Testis (tissue), 3 donors: Measurements from ENCODE around the gene LGALS7B. TPM values are rescaled to one million over a fixed set of nuclear protein-coding genes. Genes with fewer than 3 reads are reported as not detected.
"Not testable (repeated sequence)": the region's sequence is repeated elsewhere in the genome, so short reads cannot be mapped to it uniquely, and the experiment has no call there.

Experiments used
- DNase-seq: peaks from one replicate; pipeline ENCODE4 v3.0.0-alpha.2; 2019
- H3K27ac ChIP-seq, 2 donors: fragments of 200-600 bp; sonication (generic); one replicate each; pipeline ENCODE4 v1.5.1; 2019
- H3K27me3 ChIP-seq: fragments of 200-600 bp; sonication (generic); one replicate; pipeline ENCODE4 v1.5.1; 2019
- H3K36me3 ChIP-seq: fragments of 200-600 bp; sonication (generic); one replicate; pipeline ENCODE4 v1.5.1; 2017; ENCODE audit warnings: low read depth; ENCODE audit errors: missing control alignments
- H3K4me1 ChIP-seq: fragments of 200-600 bp; sonication (generic); one replicate; pipeline ENCODE4 v1.5.1; 2019
- H3K4me3 ChIP-seq, 2 donors: fragments of 200-600 bp; sonication (generic); one replicate each; pipeline ENCODE4 v1.5.1; 2017 to 2019
- H3K9me3 ChIP-seq: fragments of 200-600 bp; sonication (generic); one replicate; pipeline ENCODE4 v1.5.1; 2017
- POLR2A ChIP-seq: fragments of 450-650 bp; IDR thresholded peaks from one replicate; pipeline ENCODE4 v1.6.1; 2017; ENCODE audit warnings: antibody characterized with exemption, mild to moderate bottlenecking, moderate library complexity
- WGBS, 2 donors: methylation state at CpG; one replicate each; pipeline ENCODE4 v1.1.5; 2018; 5-methylcytosine and 5-hydroxymethylcytosine counted together
- intact Hi-C: fragments of 100-400 bp; cut with DNase I; formaldehyde crosslinking; loops from one replicate; pipeline ENCODE4 v1.15.1; 2023; ENCODE audit warnings: low total_unique reads
- polyA plus RNA-seq: library from polyadenylated mRNA; stranded (reverse); fragments of 350-450 nt; fragmentation: Illumina TruSeq; extraction: RNeasy Lipid Tissue Mini Kit (QIAGEN cat#74804); gene quantifications from one replicate; pipeline ENCODE4 v1.2.3, GENCODE V29; 2014; ENCODE audit warnings: low read depth, low replicate concordance; ENCODE audit not compliant: insufficient read depth
- total RNA-seq, 2 donors: library from RNA; depleted of rRNA; stranded (reverse); fragments of >200 nt; gene quantifications; one replicate each; pipeline ENCODE4 v1.2.3, GENCODE V29; 2016
- TF ChIP-seq, protein P1 (sequence below), 3 experiments: fragments of 450-650 bp in 2 of 3; fragments of 200-600 bp in 1 of 3; sonication (generic) in 1 of 3; IDR thresholded peaks; one replicate each; pipeline ENCODE4 v1.5.1; 2016 to 2019; ENCODE audit warnings: antibody characterized with exemption in 3 of 3, mild to moderate bottlenecking in 2 of 3, moderate library complexity in 1 of 3

LGALS7B gene
- total and polyA plus RNA-seq, 3 donors from 2014 or later: 2.3 to 8.1 TPM; not detected in 1

DNA sequence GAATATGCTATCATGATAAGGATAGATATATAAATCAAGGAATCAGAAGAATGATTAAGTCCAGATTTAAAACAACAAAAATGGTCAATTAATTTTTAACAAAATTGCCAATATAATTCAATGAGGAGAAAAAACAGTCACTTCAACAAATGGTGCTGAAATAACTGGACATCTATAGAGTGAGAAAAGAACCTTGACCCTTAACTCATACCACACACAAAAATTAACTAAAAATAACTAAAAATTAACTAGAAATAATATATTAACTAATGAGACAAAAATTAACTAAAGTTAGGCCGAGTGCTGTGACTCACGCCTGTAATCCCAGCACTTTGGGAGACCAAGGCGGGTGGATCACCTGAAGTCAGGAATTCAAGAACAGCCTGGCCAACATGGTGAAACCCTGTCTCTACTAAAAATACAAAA lies 25.2 kb upstream of the LGALS7B start:
- no peaks in the 10 kb centered on the region for H3K9me3 ChIP-seq
- peaks cover 4% of the 10 kb centered on the region for H3K4me1 ChIP-seq
- H3K4me3 ChIP-seq: no peak overlapping the region
- H3K27ac ChIP-seq: no peak overlapping the region
- TF ChIP-seq, protein P1, sequence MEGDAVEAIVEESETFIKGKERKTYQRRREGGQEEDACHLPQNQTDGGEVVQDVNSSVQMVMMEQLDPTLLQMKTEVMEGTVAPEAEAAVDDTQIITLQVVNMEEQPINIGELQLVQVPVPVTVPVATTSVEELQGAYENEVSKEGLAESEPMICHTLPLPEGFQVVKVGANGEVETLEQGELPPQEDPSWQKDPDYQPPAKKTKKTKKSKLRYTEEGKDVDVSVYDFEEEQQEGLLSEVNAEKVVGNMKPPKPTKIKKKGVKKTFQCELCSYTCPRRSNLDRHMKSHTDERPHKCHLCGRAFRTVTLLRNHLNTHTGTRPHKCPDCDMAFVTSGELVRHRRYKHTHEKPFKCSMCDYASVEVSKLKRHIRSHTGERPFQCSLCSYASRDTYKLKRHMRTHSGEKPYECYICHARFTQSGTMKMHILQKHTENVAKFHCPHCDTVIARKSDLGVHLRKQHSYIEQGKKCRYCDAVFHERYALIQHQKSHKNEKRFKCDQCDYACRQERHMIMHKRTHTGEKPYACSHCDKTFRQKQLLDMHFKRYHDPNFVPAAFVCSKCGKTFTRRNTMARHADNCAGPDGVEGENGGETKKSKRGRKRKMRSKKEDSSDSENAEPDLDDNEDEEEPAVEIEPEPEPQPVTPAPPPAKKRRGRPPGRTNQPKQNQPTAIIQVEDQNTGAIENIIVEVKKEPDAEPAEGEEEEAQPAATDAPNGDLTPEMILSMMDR (IDR thresholded peaks at IDR 0.05): no peak
- no peak for TF ChIP-seq POLR2A
- H3K36me3 ChIP-seq: no peaks in the 10 kb centered on the region
- WGBS, 2 donors: 92 to 93% methylated on average over 3 of the region's 3 CpGs
- H3K27me3 ChIP-seq: no peaks in the 10 kb centered on the region
- intact Hi-C loops: no loop called here
- no peak for DNase-seq

DNA sequence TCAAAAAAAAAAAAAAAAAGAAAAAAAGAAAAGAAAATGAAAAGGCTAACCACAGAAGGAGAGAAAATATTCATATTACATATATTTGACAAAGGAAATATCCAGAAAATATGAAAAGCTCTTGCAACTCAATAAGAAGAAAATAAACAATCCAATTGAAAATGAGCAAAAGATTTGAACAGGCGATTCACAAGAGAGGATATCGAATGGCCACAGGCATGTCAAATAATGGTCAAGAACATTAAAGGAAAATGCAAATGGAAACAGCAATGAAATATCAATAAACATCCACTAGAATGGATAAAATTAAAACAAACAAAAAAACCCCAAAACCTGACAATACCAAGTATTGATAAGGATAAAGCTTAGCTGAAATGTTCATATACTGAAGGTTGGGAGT lies 23.8 kb upstream of the LGALS7B start:
- Histone ChIP-seq H3K27ac (no peak overlapping the region), H3K4me3 (no peak overlapping the region), H3K9me3 (no peaks in the 10 kb centered on the region), H3K27me3 (no peaks in the 10 kb centered on the region), H3K4me1 (peaks cover 6% of the 10 kb centered on the region), H3K36me3 (no peaks in the 10 kb centered on the region)
- TF ChIP-seq, protein P1 (IDR thresholded peaks at IDR 0.05): no peak
- TF ChIP-seq POLR2A: no peak
- intact Hi-C loops: no loop called here
- DNase-seq: no peak
- WGBS, 2 donors: 95% methylated on average over 2 of the region's 2 CpGs

DNA sequence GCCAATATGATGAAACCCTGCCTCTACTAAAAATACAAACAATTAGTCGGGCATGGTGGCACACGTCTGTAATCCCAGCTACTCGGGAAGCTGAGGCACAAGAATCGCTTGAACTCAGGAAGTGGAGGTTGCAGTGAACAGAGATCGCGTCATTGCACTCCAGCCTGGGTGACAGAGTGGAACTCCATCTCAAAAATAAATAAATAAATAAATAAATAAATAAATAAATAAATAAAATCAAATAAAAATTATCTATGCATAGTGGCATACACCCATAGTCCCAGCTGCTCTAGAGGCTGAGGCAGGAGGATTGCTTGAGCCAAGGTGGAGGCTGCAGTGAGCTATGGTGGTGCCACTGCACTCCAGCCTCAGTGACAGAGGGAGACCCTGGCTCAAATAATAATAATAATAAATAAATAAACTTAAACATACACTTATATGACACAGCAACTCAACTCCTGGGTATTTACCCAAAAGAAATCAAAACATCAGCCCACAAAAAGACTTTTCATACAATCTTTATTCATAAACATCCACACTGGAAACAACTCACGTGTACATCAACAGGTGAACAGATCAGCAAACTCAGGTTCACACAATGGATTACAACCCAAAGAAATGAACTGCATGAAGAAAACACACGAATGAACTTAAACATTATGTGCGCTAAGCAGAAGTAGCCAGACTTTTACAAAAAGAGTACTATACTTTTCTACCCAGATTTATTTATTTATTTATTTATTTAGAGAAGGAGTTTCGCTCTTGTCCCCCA lies 22.5 kb upstream of the LGALS7B start:
- intact Hi-C loops: no loop called here
- H3K9me3 ChIP-seq: no peaks in the 10 kb centered on the region
- H3K36me3 ChIP-seq: no peaks in the 10 kb centered on the region
- TF ChIP-seq, protein P1 (IDR thresholded peaks at IDR 0.05): no peak
- TF ChIP-seq POLR2A: no peak
- peaks cover 6% of the 10 kb centered on the region for H3K4me1 ChIP-seq
- no peaks in the 10 kb centered on the region for H3K27me3 ChIP-seq
- DNase-seq: no peak
- no peak overlapping the region for H3K27ac ChIP-seq
- 89 to 95% methylated on average over 10 of the region's 10 CpGs for WGBS, 2 donors
- no peak overlapping the region for H3K4me3 ChIP-seq

DNA sequence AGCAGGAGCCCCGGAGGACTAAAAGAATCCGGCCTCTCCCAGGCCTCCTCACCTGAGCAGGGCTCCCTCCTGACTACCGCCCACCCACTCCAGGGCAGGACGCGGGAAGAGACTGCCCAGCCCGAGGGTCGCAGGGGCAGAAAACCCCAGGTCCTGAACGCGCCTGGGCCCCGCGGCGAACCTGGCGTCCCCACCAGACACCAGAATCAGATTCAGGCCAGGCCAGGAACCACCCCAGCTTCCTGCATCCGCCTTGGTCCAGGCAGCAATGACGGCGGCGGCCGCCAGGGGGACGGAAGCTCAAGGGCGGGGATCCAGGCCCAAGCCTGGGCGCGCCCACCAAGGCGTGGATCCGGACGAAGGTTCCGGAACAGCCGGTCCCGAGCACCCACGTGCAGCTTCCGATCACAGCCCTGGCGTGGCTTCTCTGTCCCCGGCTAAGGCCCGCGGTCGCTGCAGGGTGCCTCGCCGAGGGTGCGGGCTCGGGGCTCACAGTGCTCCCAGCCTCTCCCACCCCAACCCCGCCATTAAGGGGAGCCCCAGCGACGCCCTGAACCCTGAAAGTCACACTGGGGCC lies 19.3 kb upstream of the LGALS7B start:
- no peaks in the 10 kb centered on the region for H3K9me3 ChIP-seq
- H3K36me3 ChIP-seq: no peaks in the 10 kb centered on the region
- peak; percentile 92 for DNase-seq
- TF ChIP-seq, protein P1 (IDR thresholded peaks at IDR 0.05): peak; percentile 88 to 93 (median 92)
- no peak for TF ChIP-seq POLR2A
- peak overlapping the region in 1 of 2 donors; percentile 70 for H3K27ac ChIP-seq
- intact Hi-C loops: no loop called here
- H3K4me1 ChIP-seq: peaks cover 6% of the 10 kb centered on the region
- H3K4me3 ChIP-seq: peak overlapping the region; percentile 16 to 54
- 7 to 42% methylated on average over 7 to 36 of the region's 42 CpGs for WGBS, 2 donors
- H3K27me3 ChIP-seq: no peaks in the 10 kb centered on the region

DNA sequence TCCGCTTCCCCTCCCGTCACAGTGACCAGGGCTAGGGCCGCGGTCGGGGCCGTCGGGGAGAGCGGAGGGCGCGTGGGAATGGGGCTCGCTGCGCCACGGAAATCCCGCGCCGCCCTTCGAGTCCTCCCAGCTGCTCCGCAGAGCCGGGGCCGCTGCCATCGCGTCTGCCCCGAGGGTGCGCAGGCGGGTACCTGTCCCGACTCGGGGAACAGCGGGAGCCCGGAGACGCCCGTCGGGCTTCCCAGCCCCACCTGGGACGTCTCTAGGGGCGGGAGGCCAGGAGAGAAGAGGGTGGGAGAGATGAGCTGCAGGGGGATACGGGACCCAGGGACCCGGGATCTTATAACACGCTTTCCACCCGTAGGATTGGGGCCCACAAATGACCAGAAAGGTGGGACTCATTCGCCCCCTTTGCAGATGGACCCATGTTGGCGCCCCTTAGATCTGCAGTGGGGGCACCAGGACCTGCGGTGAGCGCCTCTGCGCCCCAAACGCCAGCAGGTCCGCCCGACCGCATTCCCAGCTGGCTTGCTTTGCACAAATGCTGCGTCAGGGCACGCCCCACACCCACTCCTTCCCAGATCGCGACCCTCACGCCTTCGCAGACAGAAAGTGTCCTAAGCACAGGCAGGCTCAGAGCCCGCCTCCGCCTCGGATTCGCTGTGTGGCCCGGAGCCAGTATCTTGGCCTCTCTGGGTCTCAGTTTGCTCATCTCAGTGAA lies 18.6 kb upstream of the LGALS7B start:
- DNase-seq, H3K9me3 ChIP-seq, H3K4me1 ChIP-seq, H3K27me3 ChIP-seq, intact Hi-C loops, H3K36me3 ChIP-seq: not testable (repeated sequence)
- 2% methylated on average over 18 of the region's 58 CpGs; no CpG with 5 or more reads in 1 of the 2 donors for WGBS, 2 donors
- Histone ChIP-seq H3K27ac (peak overlapping the region in 1 of 2 donors; percentile 70), H3K4me3 (peak overlapping the region; percentile 16 to 54)

DNA sequence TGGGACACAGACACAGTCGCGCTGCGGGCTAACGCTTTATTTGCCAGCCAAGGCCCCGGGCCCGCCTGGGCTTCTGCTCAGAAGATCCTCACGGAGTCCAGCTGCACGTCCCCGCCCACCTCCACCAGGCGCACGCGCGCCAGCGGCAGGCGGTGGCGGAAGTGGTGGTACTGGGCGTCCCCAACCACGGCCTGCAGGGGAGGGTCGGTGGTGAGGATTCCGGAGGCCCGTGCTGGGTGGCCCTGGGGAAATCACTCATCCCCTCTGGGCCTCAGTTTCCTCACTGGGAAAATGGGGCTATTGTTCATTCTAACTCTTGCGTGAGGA lies 18.1 kb upstream of the LGALS7B start:
- H3K36me3 ChIP-seq, intact Hi-C loops, H3K27ac ChIP-seq, H3K4me3 ChIP-seq, H3K27me3 ChIP-seq, H3K4me1 ChIP-seq, DNase-seq, H3K9me3 ChIP-seq: not testable (repeated sequence)
- WGBS, 2 donors: 30% methylated on average over 1 of the region's 22 CpGs; no CpG with 5 or more reads in 1 of the 2 donors

DNA sequence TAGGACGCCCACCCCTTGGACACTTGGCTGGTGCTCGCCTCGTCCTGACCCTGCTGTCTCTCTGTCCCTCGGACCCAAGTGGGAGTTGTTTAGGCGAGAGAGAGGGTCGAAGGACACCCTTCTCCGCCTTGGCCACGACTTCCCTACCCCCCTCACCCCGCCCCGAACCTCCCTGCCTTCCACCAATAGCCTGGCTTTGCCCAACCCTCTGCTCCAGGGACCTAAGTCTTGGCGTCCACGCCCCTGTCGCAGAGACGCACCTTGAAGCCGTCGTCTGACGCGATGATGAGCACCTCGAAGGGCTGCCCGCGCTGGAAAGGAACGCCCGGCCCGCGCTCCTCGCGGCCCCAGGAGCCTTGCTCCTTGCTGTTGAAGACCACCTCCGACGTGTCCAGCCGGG lies 17.4 kb upstream of the LGALS7B start:
- intact Hi-C loops, H3K27ac ChIP-seq, H3K4me1 ChIP-seq, H3K4me3 ChIP-seq, H3K9me3 ChIP-seq, H3K36me3 ChIP-seq, DNase-seq, H3K27me3 ChIP-seq: not testable (repeated sequence)
- WGBS, 2 donors: no CpG with 5 or more reads among the region's 30 CpGs
